Subcutaneous adipose tissue (tissue), 4 donors: Measurements from ENCODE around the gene SCN8A. TPM values are rescaled to one million over a fixed set of nuclear protein-coding genes. Genes with fewer than 3 reads are reported as not detected.

Experiments
- total RNA-seq, 4 donors: library from RNA; depleted of rRNA; stranded (reverse); fragments of >200 nt; gene quantifications; one replicate each; pipeline ENCODE4 v1.1.0, GENCODE V29; 2016
- TF ChIP-seq, protein P1 (sequence below): fragments of 450-650 bp; IDR thresholded peaks from one replicate; pipeline ENCODE4 v1.5.1; 2016; ENCODE audit warnings: low read depth, mild to moderate bottlenecking, control low read depth, antibody characterized with exemption, moderate library complexity

Gene SCN8A
- total RNA-seq, 4 donors from 2014 or later, result 0.19 to 1.2 (median 0.68) TPM

DNA sequence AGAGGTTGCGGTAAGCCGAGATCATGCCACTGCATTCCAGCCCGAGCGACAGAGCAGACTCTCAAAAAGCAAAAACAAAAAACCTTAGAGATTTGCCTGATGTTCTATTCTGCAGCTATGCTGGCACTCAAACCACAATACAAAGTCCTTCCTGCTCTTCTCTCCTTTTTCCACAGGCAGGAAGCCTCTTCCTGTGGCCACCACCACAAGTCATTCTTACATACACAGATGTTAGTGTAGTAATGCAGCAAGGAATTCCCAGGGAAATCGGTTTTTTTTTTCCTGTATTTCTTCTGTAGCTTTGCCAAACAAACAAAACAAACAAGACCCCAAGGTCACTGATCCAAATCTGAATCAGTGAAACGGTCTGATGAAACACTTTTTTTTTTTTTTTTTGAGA lies 153.2 kb downstream of the SCN8A start:
- TF ChIP-seq, protein P1, sequence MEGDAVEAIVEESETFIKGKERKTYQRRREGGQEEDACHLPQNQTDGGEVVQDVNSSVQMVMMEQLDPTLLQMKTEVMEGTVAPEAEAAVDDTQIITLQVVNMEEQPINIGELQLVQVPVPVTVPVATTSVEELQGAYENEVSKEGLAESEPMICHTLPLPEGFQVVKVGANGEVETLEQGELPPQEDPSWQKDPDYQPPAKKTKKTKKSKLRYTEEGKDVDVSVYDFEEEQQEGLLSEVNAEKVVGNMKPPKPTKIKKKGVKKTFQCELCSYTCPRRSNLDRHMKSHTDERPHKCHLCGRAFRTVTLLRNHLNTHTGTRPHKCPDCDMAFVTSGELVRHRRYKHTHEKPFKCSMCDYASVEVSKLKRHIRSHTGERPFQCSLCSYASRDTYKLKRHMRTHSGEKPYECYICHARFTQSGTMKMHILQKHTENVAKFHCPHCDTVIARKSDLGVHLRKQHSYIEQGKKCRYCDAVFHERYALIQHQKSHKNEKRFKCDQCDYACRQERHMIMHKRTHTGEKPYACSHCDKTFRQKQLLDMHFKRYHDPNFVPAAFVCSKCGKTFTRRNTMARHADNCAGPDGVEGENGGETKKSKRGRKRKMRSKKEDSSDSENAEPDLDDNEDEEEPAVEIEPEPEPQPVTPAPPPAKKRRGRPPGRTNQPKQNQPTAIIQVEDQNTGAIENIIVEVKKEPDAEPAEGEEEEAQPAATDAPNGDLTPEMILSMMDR, result no peak

DNA sequence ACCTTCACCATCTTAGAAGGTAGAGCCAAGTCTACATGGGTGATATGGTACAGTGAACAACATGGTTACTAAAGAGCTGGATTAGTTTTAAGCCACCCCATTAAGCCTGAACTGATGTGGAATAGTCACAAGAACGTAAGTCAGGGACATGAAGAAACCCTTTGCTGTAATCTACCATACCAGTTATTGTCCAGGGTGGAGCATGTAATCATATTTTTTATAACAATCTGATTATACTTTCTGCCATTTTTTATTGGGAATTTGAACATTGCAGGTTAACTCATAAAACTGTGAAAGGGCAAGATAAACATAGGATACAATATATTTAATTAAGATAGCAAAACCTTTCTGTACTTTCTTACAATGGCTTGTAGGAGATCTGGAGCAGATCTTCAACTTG lies 153.9 kb downstream of the SCN8A start:
- TF ChIP-seq, protein P1, result no peak

DNA sequence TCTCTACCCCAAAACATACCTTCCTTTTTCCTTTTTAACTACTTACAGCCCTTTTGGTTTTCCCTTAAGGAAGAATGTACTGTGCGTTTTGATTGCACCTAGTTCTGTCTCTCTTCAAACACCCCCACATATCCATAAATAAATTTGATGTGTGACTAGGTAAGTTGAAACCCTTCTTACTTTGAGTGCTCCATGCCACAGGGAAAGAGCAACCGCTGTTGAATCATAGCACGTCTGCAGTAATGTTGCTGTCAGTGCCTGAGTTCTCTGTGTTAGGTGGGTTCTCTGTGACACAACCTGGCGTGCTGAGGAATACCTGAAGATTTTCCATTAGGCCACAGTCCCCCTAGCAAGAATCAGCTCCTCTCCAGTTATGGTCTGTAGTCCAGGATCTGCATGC lies 155.4 kb downstream of the SCN8A start:
- TF ChIP-seq, protein P1, result no peak

DNA sequence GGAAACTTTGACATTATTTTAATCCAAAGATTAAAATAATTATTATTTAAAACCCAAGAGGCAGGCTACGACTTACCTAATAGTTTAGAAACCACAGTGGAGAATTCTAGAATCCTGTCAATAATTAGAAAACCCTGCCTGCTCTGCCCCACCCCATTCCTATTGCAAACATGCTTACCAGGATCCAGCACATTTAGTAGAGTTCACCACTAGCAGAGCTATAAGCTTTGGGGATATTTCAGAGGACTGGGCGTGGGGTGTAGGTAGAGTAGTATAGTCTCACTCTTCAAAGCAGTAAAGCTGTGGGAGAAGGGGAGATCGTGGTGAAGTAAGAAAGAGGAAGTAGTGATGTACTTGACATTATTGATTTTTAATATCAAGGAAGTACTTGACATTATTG lies 157.2 kb downstream of the SCN8A start:
- TF ChIP-seq, protein P1, result no peak

DNA sequence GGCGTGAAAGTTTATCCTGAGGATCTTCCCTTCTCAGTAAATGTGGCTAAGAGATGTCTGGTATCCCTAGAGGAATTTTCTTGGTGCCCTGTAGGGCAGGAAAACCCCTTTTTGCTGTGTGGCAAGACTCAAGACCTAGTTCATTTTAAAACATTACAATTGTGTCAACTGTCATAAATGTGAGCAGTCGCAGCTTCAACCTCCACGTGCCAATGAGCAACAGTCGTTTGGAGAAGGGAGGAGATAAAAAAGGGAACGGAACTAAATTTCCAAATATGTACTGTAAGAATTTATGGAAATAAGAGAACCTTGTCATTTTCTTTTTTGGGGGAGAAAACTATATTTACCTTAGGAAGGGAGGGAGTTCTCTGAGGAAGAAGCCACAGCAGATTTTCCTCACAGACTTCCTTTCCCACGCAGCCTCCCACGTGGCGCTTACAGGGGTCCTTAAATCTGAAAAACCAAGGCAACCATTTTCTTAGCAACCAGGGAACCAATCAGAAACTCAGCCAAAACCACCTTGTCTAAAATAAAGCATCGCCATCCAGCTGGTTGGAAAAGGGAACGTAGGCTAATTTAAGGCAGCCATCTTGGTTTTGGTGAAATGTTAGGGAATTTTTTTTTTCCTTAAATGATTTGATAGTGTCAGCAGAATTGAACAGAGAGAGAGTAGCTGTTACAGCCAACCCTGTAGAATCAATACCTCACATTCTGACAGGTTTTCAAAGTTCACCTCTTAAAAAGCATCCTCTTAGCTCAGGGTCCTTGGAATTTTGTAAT lies 158.4 kb downstream of the SCN8A start:
- TF ChIP-seq, protein P1, result no peak

DNA sequence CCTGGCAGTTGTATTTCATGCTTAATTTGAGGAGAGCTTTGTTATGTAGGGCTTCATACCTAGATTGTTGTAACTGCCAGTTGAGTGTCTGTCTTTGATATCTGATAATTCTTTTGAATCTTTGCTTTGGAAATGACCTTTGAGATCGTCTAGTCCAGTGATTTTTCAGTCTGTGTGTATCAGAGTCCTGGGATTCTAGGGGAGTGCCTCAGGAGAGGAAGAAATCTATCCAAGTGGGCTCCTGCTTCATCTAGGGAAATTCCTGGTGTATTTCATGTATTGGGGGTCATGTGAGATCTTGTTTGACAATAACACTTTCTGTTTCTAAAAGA lies 158.9 kb downstream of the SCN8A start:
- TF ChIP-seq, protein P1, result no peak

DNA sequence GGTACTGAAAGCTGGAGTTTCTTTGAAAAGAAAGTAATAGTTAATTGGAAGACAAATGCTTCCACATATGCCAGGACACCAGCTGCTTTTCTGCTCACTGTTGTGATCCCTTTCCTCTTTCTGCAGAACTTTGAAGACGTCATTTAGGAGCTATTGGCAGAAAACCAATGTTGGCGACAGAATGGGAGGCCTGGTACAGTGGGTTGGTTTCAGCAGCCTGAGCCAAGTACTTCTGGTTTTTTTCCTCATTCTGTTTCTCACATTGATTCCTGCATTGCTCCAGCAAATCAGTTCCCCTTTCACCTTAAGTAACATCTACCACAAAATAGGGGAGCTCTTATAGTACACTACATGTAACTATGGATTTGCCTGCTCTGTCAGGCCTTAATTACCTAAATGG lies 160.6 kb downstream of the SCN8A start:
- TF ChIP-seq, protein P1, result no peak
